HEK293 (cell line): Measurements from ENCODE around the gene FGF9.

Experiments
- CTCF ChIA-PET: fragments of 350-600 bp; formaldehyde crosslinking; extraction: SDS; loops from one replicate; lab custom pipeline; 2021; ENCODE audit warnings: antibody characterized with exemption; lab: Yijun Ruan, JAX
- POLR2A ChIA-PET: fragments of 300-600 bp; formaldehyde crosslinking; extraction: SDS; loops from one replicate; lab custom pipeline; 2020; ENCODE audit warnings: antibody characterized with exemption, inconsistent platforms; lab: Yijun Ruan, JAX
- H3K27ac ChIP-seq: fragments of 200-500 bp; sonication (Bioruptor generic); 2 replicates; pipeline ENCODE4 v1.5.1; 2014; ENCODE audit warnings: low read depth, low read length, control low read depth, inconsistent platforms; ENCODE audit errors: extremely low read depth
- H3K36me3 ChIP-seq, 2 experiments: fragments of 200-500 bp in 1 of 2; sonication (Bioruptor generic) in 1 of 2; 1 replicate in 1 of 2; 2 replicates in 1 of 2; pipeline ENCODE4 v1.5.1; 2014 to 2017; ENCODE audit warnings: inconsistent platforms in 2 of 2, low read length in 2 of 2; ENCODE audit not compliant: control insufficient read depth in 2 of 2, insufficient read depth in 1 of 2
- H3K4me1 ChIP-seq: fragments of 200-500 bp; sonication (Bioruptor generic); 2 replicates; pipeline ENCODE4 v1.5.1; 2014; ENCODE audit warnings: mild to moderate bottlenecking, low read length, inconsistent platforms; ENCODE audit not compliant: control insufficient read depth, insufficient read depth
- H3K4me3 ChIP-seq: 2 replicates; pipeline ENCODE4 v1.5.1; 2011; ENCODE audit warnings: low read depth, mild to moderate bottlenecking, control low read depth, low read length, moderate library complexity
- H3K9me3 ChIP-seq: fragments of 200-500 bp; sonication (Bioruptor generic); 2 replicates; pipeline ENCODE4 v1.5.1; 2014; ENCODE audit warnings: low read depth, low read length, inconsistent platforms; ENCODE audit not compliant: control insufficient read depth, insufficient read depth
- BCL11A ChIP-seq: fragments of 450-650 bp; formaldehyde crosslinking; IDR thresholded peaks from 2 replicates; pipeline ENCODE4 v1.5.1; 2016; ENCODE audit warnings: low read depth, missing biosample characterization, missing genetic modification characterization
- BCL11B ChIP-seq: fragments of 450-650 bp; formaldehyde crosslinking; IDR thresholded peaks from 2 replicates; pipeline ENCODE4 v1.5.1; 2016; ENCODE audit warnings: low read depth, missing biosample characterization, missing genetic modification characterization
- GLIS1 ChIP-seq: fragments of 450-650 bp; formaldehyde crosslinking; IDR thresholded peaks from 2 replicates; pipeline ENCODE4 v1.5.1; 2016; ENCODE audit warnings: missing biosample characterization, missing genetic modification characterization
- GLIS2 ChIP-seq: fragments of 450-650 bp; formaldehyde crosslinking; IDR thresholded peaks from 2 replicates; pipeline ENCODE4 v1.5.1; 2016; ENCODE audit warnings: missing biosample characterization, missing genetic modification characterization
- INSM2 ChIP-seq: fragments of 450-650 bp; formaldehyde crosslinking; IDR thresholded peaks from 2 replicates; pipeline ENCODE4 v1.5.1; 2016; ENCODE audit warnings: missing biosample characterization, missing genetic modification characterization
- OSR2 ChIP-seq: fragments of 450-650 bp; formaldehyde crosslinking; IDR thresholded peaks from 2 replicates; pipeline ENCODE4 v1.5.1; 2016; ENCODE audit warnings: missing biosample characterization, missing genetic modification characterization
- PBX3 ChIP-seq: sonication (generic); formaldehyde crosslinking; IDR thresholded peaks from 2 replicates; pipeline ENCODE4 v1.8.1; 2022; ENCODE audit warnings: mild to moderate bottlenecking, moderate library complexity, missing genetic modification reagents
- SCRT1 ChIP-seq: fragments of 450-650 bp; formaldehyde crosslinking; IDR thresholded peaks from 2 replicates; pipeline ENCODE4 v1.5.1; 2016; ENCODE audit warnings: missing biosample characterization, missing genetic modification characterization, borderline replicate concordance
- YY1 ChIP-seq: fragments of 450-650 bp; formaldehyde crosslinking; IDR thresholded peaks from 2 replicates; pipeline ENCODE4 v1.5.1; 2018; ENCODE audit warnings: missing biosample characterization, missing genetic modification characterization
- ZBTB17 ChIP-seq: fragments of 450-650 bp; formaldehyde crosslinking; IDR thresholded peaks from 2 replicates; pipeline ENCODE4 v1.5.1; 2016; ENCODE audit warnings: missing biosample characterization, missing genetic modification characterization
- ZBTB20 ChIP-seq: fragments of 450-650 bp; formaldehyde crosslinking; IDR thresholded peaks from 2 replicates; pipeline ENCODE4 v1.5.1; 2016; ENCODE audit warnings: missing biosample characterization, missing genetic modification characterization
- ZFP41 ChIP-seq: fragments of 450-650 bp; formaldehyde crosslinking; IDR thresholded peaks from 2 replicates; pipeline ENCODE4 v1.5.1; 2016; ENCODE audit warnings: missing biosample characterization, missing genetic modification characterization, borderline replicate concordance
- ZIC2 ChIP-seq: fragments of 450-650 bp; formaldehyde crosslinking; IDR thresholded peaks from 2 replicates; pipeline ENCODE4 v1.5.1; 2016; ENCODE audit warnings: missing biosample characterization, missing genetic modification characterization
- ZNF114 ChIP-seq: fragments of 450-650 bp; formaldehyde crosslinking; IDR thresholded peaks from 2 replicates; pipeline ENCODE4 v1.5.0; 2017; ENCODE audit warnings: missing biosample characterization, missing genetic modification characterization
- ZNF148 ChIP-seq: fragments of 450-650 bp; formaldehyde crosslinking; IDR thresholded peaks from 2 replicates; pipeline ENCODE4 v1.5.0; 2017; ENCODE audit warnings: missing biosample characterization, missing genetic modification characterization, borderline replicate concordance
- ZNF155 ChIP-seq: fragments of 450-650 bp; formaldehyde crosslinking; IDR thresholded peaks from 2 replicates; pipeline ENCODE4 v1.5.1; 2016; ENCODE audit warnings: missing biosample characterization, missing genetic modification characterization
- ZNF169 ChIP-seq: fragments of 450-650 bp; formaldehyde crosslinking; IDR thresholded peaks from 2 replicates; pipeline ENCODE4 v1.5.1; 2016; ENCODE audit warnings: missing biosample characterization, missing genetic modification characterization
- ZNF184 ChIP-seq: fragments of 450-650 bp; IDR thresholded peaks from 2 replicates; pipeline ENCODE4 v1.5.1; 2018; ENCODE audit warnings: missing biosample characterization, mild to moderate bottlenecking, missing genetic modification characterization
- ZNF19 ChIP-seq: fragments of 450-650 bp; formaldehyde crosslinking; IDR thresholded peaks from 2 replicates; pipeline ENCODE4; 2016; ENCODE audit warnings: missing biosample characterization, missing genetic modification characterization, low read depth
- ZNF335 ChIP-seq: fragments of 450-650 bp; formaldehyde crosslinking; conservative IDR thresholded peaks from 2 replicates; pipeline ENCODE4 v1.5.1; 2016; ENCODE audit warnings: missing biosample characterization, missing genetic modification characterization
- ZNF404 ChIP-seq: fragments of 450-650 bp; formaldehyde crosslinking; IDR thresholded peaks from 2 replicates; pipeline ENCODE4 v1.5.1; 2017; ENCODE audit warnings: missing biosample characterization, missing genetic modification characterization
- ZNF426 ChIP-seq: fragments of 450-650 bp; formaldehyde crosslinking; IDR thresholded peaks from 2 replicates; pipeline ENCODE4 v1.5.1; 2017; ENCODE audit warnings: missing biosample characterization, missing genetic modification characterization, mild to moderate bottlenecking, inconsistent platforms, moderate library complexity
- ZNF433 ChIP-seq: fragments of 450-650 bp; formaldehyde crosslinking; IDR thresholded peaks from 2 replicates; pipeline ENCODE4 v1.5.1; 2016; ENCODE audit warnings: missing biosample characterization, missing genetic modification characterization, low read depth
- ZNF548 ChIP-seq: fragments of 450-650 bp; formaldehyde crosslinking; IDR thresholded peaks from 2 replicates; pipeline ENCODE4 v1.5.1; 2016; ENCODE audit warnings: missing biosample characterization, missing genetic modification characterization
- ZNF664 ChIP-seq: fragments of 450-650 bp; formaldehyde crosslinking; IDR thresholded peaks from 2 replicates; pipeline ENCODE4 v1.5.1; 2016; ENCODE audit warnings: missing biosample characterization, missing genetic modification characterization
- ZNF785 ChIP-seq: fragments of 450-650 bp; formaldehyde crosslinking; IDR thresholded peaks from 2 replicates; pipeline ENCODE4 v1.5.1; 2016; ENCODE audit warnings: missing biosample characterization, missing genetic modification characterization
- ZNF791 ChIP-seq: fragments of 450-650 bp; formaldehyde crosslinking; IDR thresholded peaks from 2 replicates; pipeline ENCODE4 v1.5.1; 2016; ENCODE audit warnings: missing biosample characterization, missing genetic modification characterization
- TF ChIP-seq, protein P1 (sequence below): fragments of 450-650 bp; formaldehyde crosslinking; IDR thresholded peaks from 2 replicates; pipeline ENCODE4 v1.5.1; 2016; ENCODE audit warnings: missing biosample characterization, missing genetic modification characterization

Gene FGF9

GRCh38 chr13:21671620-21672286 lies 880 bp downstream of the FGF9 start (continued):
- TF ChIP-seq PBX3 (CRISPR knock-in tag) (no peak), ZBTB20 (tag by site-specific recombination) (peak; percentile 38; the same call in 1 of the 2 replicates), ZIC2 (tag by site-specific recombination) (peak; percentile 51), ZBTB17 (tag by site-specific recombination) (no peak), ZNF433 (tag by site-specific recombination) (no peak), ZNF335 (tag by site-specific recombination) (peak; percentile 55; the same call in 1 of the 2 replicates), BCL11B (tag by site-specific recombination) (no peak), ZNF791 (tag by site-specific recombination) (no peak), ZNF664 (tag by site-specific recombination) (no peak), ZNF169 (no peak), YY1 (no peak), GLIS2 (tag by site-specific recombination) (peak; percentile 72), ZNF148 (tag by site-specific recombination) (no peak), GLIS1 (peak; percentile 78), ZNF785 (tag by site-specific recombination) (no peak)
- TF ChIP-seq, protein P1, sequence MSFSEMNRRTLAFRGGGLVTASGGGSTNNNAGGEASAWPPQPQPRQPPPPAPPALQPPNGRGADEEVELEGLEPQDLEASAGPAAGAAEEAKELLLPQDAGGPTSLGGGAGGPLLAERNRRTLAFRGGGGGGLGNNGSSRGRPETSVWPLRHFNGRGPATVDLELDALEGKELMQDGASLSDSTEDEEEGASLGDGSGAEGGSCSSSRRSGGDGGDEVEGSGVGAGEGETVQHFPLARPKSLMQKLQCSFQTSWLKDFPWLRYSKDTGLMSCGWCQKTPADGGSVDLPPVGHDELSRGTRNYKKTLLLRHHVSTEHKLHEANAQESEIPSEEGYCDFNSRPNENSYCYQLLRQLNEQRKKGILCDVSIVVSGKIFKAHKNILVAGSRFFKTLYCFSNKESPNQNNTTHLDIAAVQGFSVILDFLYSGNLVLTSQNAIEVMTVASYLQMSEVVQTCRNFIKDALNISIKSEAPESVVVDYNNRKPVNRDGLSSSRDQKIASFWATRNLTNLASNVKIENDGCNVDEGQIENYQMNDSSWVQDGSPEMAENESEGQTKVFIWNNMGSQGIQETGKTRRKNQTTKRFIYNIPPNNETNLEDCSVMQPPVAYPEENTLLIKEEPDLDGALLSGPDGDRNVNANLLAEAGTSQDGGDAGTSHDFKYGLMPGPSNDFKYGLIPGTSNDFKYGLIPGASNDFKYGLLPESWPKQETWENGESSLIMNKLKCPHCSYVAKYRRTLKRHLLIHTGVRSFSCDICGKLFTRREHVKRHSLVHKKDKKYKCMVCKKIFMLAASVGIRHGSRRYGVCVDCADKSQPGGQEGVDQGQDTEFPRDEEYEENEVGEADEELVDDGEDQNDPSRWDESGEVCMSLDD (tag by site-specific recombination) = no peak

- Histone ChIP-seq H3K4me1 (no peaks in the 10 kb centered on the region; the same call in 1 of the 2 replicates), H3K27ac (peak overlapping the region; percentile 90; the same call in 1 of the 2 replicates), H3K9me3 (no peaks in the 10 kb centered on the region), H3K4me3 (peak overlapping the region; percentile 43), H3K36me3 (no peaks in the 10 kb centered on the region)
- TF ChIP-seq OSR2 (tag by site-specific recombination) = no peak
- TF ChIP-seq ZNF184 = no peak
- TF ChIP-seq ZNF404 (tag by site-specific recombination) = no peak
- no peak for TF ChIP-seq ZNF548 (tag by site-specific recombination)
- TF ChIP-seq ZNF114 (tag by site-specific recombination) = no peak
- TF ChIP-seq ZFP41 (tag by site-specific recombination) = no peak
- no peak for TF ChIP-seq BCL11A (tag by site-specific recombination)
- TF ChIP-seq ZNF19 (tag by site-specific recombination) = no peak
- no peak for TF ChIP-seq ZNF426 (tag by site-specific recombination)
- no peak for TF ChIP-seq SCRT1 (tag by site-specific recombination)
- no peak for TF ChIP-seq INSM2
- no peak for TF ChIP-seq ZNF155 (tag by site-specific recombination)
- ChIA-PET CTCF (no interaction called here), POLR2A (no interaction called here)
Observed at GRCh38 chr13:21672287-21672680, 1.4 kb downstream of the FGF9 start.
